ENCODE results near the gene ITGA2B.

ITGA2B gene

DNA sequence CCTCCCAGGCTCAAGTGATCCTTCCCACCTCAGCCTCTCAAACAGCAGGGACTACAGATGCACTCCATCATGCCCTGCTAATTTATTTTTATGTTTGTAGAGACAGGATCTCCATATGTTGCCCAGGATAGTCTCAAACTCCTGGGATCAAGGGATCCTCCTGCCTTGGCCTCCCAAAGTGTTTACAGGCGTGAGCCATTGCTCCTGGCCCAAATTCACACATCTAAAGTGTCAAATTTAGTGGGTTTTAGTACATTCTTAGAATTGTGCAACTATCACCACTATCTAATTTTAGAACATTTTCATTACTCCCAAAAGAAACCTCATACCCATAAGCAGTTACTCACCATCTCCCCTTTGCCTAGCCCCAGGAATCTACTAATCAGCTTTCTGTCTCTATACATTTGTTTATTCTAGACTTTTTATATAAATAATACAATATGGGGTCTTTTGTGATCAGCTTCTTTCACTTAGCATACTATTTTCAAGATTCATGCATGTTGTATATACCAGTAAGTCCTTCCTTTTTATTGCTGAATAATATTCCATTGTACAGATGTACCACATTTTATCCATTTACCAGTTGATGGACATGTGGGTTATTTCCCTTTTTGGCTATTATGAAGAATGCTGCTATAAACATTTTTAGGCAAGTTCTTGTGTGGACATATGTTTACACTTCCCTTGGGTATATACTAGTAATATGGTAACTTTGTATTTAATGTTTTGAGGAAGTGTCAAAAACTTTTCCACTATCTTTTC, 25.1 kb upstream of the ITGA2B start:
- DNase-seq (ENCODE audit: low spot score) = no peak
- H3K79me1 ChIP-seq (ENCODE audit: low read depth, low read length) = no peaks in the 10 kb centered on the region
- H3K4ac ChIP-seq (ENCODE audit: low read length) = no peak overlapping the region
- H3K27me3 ChIP-seq (ENCODE audit: control insufficient read depth in 3 of 3, insufficient read depth in 3 of 3, low read depth in 1 of 3, low read length in 3 of 3) = no peaks in the 10 kb centered on the region
- no peak overlapping the region for H2BK5ac ChIP-seq (ENCODE audit: low read length)
- no peak overlapping the region for H3K27ac ChIP-seq (replicated peaks; ENCODE audit: low read length)
- no peak overlapping the region for H3K9ac ChIP-seq (ENCODE audit: low read depth, low read length, poor library complexity)
- no CpG with 5 or more reads among the region's 1 CpG for WGBS, 2 donors (ENCODE audit: extremely low coverage in 2 of 2, insufficient read length in 2 of 2, insufficient replicate concordance in 1 of 2)
- H2AK5ac ChIP-seq (ENCODE audit: low read depth, low read length) = no peak overlapping the region
- no peak overlapping the region for H2AFZ ChIP-seq (ENCODE audit: low read length)
- H3K4me1 ChIP-seq (ENCODE audit: control insufficient read depth in 2 of 2, insufficient read depth in 1 of 2, low read depth in 1 of 2, low read length in 2 of 2) = no peaks in the 10 kb centered on the region
- H3K14ac ChIP-seq (ENCODE audit: low read length) = no peak overlapping the region
- no peak overlapping the region for H2BK12ac ChIP-seq (ENCODE audit: low read length)
- H3K4me2 ChIP-seq (ENCODE audit: insufficient read depth, low read length, poor library complexity, severe bottlenecking) = no peak overlapping the region
- no peak overlapping the region for H4K8ac ChIP-seq (ENCODE audit: low read depth, low read length)
- H3K4me3 ChIP-seq (ENCODE audit: low read length in 2 of 2) = no peak overlapping the region
- no peak overlapping the region for H3K18ac ChIP-seq (ENCODE audit: low read length)
- H2BK15ac ChIP-seq (ENCODE audit: low read length) = no peak overlapping the region
- H2BK120ac ChIP-seq (ENCODE audit: low read depth, low read length) = no peak overlapping the region
- H3K9me3 ChIP-seq (replicated peaks in 1 of 2; ENCODE audit: control insufficient read depth in 2 of 2, insufficient read depth in 1 of 2, low read depth in 1 of 2, low read length in 2 of 2) = peaks cover 0 to 8% of the 10 kb centered on the region in 2 donors
- peaks cover 7 to 67% of the 10 kb centered on the region in 2 donors for H3K36me3 ChIP-seq (replicated peaks in 1 of 2; ENCODE audit: control insufficient read depth in 2 of 2, insufficient read depth in 2 of 2, low read length in 2 of 2)
- H4K91ac ChIP-seq (ENCODE audit: low read depth, low read length, poor library complexity) = no peak overlapping the region
- no peak overlapping the region for H3K23ac ChIP-seq (ENCODE audit: low read depth, low read length, poor library complexity)

DNA sequence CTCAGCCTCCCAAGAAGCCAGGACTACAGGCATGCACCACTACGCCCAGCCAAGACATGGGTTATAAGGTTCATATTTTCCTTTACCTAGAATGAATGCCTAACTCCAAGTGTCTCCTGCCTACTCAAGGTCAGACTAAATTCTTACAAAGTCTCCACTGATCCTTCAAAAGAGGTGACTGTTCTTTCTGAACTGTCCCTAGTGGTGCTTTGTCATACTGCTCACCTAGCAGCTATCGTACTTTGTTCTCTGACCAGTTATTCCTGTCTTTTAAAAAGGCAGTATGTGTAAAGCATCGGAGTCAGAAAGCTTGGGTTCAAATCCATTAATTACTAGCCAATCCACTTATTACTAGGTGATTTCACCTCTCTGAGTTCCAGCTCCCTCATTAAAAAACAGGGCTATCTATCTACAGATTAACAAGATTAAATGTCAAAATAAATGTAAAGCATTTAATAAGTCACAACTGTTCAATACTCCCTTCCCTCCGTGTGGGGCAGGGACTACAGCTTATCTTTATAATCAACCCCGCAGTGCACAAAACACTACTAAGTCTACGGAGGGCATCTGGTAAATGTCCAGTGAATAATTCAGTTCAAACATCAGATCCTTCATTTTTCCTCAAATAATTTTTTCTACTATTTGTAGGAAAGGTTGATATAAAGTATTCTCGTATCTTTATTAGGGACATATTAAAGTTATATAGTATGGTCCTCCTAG, 20.0 kb upstream of the ITGA2B start:
- H3K36me3 ChIP-seq (replicated peaks in 1 of 2; ENCODE audit: control insufficient read depth in 2 of 2, insufficient read depth in 2 of 2, low read length in 2 of 2) = peaks cover 2 to 42% of the 10 kb centered on the region in 2 donors
- no peak overlapping the region for H4K91ac ChIP-seq (ENCODE audit: low read depth, low read length, poor library complexity)
- H3K4me1 ChIP-seq (ENCODE audit: control insufficient read depth in 2 of 2, insufficient read depth in 1 of 2, low read depth in 1 of 2, low read length in 2 of 2) = no peaks in the 10 kb centered on the region
- no peak overlapping the region for H3K4ac ChIP-seq (ENCODE audit: low read length)
- H3K9ac ChIP-seq (ENCODE audit: low read depth, low read length, poor library complexity) = no peak overlapping the region
- no peak overlapping the region for H3K23ac ChIP-seq (ENCODE audit: low read depth, low read length, poor library complexity)
- no peak overlapping the region for H2BK120ac ChIP-seq (ENCODE audit: low read depth, low read length)
- H3K4me3 ChIP-seq (ENCODE audit: low read length in 2 of 2) = no peak overlapping the region
- H2AFZ ChIP-seq (ENCODE audit: low read length) = no peak overlapping the region
- DNase-seq (ENCODE audit: low spot score) = no peak
- no CpG with 5 or more reads among the region's 7 CpGs for WGBS, 2 donors (ENCODE audit: extremely low coverage in 2 of 2, insufficient read length in 2 of 2, insufficient replicate concordance in 1 of 2)
- no peak overlapping the region for H2BK12ac ChIP-seq (ENCODE audit: low read length)
- H3K4me2 ChIP-seq (ENCODE audit: insufficient read depth, low read length, poor library complexity, severe bottlenecking) = no peak overlapping the region
- no peak overlapping the region for H2BK5ac ChIP-seq (ENCODE audit: low read length)
- no peaks in the 10 kb centered on the region for H3K9me3 ChIP-seq (replicated peaks in 1 of 2; ENCODE audit: control insufficient read depth in 2 of 2, insufficient read depth in 1 of 2, low read depth in 1 of 2, low read length in 2 of 2)
- H3K27me3 ChIP-seq (ENCODE audit: control insufficient read depth in 3 of 3, insufficient read depth in 3 of 3, low read depth in 1 of 3, low read length in 3 of 3) = no peaks in the 10 kb centered on the region
- H3K14ac ChIP-seq (ENCODE audit: low read length) = no peak overlapping the region
- no peak overlapping the region for H4K8ac ChIP-seq (ENCODE audit: low read depth, low read length)
- H2AK5ac ChIP-seq (ENCODE audit: low read depth, low read length) = no peak overlapping the region
- H2BK15ac ChIP-seq (ENCODE audit: low read length) = no peak overlapping the region
- no peaks in the 10 kb centered on the region for H3K79me1 ChIP-seq (ENCODE audit: low read depth, low read length)
- H3K18ac ChIP-seq (ENCODE audit: low read length) = no peak overlapping the region
- H3K27ac ChIP-seq (replicated peaks; ENCODE audit: low read length) = no peak overlapping the region

DNA sequence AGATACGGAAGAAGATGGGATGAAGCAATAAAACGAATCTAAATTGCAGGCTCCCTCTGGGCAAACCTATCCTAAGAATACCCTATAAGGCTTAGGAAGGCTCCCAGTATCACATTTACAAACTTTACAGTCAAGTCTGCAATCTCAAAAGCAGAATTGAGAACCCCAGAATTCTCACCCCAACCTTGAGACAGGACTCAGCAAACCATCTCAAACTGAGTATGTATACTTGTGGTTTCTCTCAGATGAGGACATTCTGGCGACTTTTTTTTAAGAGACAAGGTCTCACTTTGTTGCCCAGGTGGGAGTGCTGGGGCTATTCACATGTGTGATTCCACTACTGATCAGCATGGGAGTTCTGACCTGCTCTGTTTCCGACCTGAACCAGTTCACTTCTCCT, 19.3 kb upstream of the ITGA2B start:
- Histone ChIP-seq H2BK15ac (ENCODE audit: low read length) (no peak overlapping the region), H3K9me3 (replicated peaks in 1 of 2; ENCODE audit: control insufficient read depth in 2 of 2, insufficient read depth in 1 of 2, low read depth in 1 of 2, low read length in 2 of 2) (no peaks in the 10 kb centered on the region), H3K4ac (ENCODE audit: low read length) (no peak overlapping the region), H3K27me3 (ENCODE audit: control insufficient read depth in 3 of 3, insufficient read depth in 3 of 3, low read depth in 1 of 3, low read length in 3 of 3) (no peaks in the 10 kb centered on the region), H3K14ac (ENCODE audit: low read length) (no peak overlapping the region), H3K18ac (ENCODE audit: low read length) (no peak overlapping the region), H3K79me1 (ENCODE audit: low read depth, low read length) (no peaks in the 10 kb centered on the region), H3K4me3 (ENCODE audit: low read length in 2 of 2) (no peak overlapping the region), H3K36me3 (replicated peaks in 1 of 2; ENCODE audit: control insufficient read depth in 2 of 2, insufficient read depth in 2 of 2, low read length in 2 of 2) (peaks cover 2 to 44% of the 10 kb centered on the region in 2 donors), H3K27ac (replicated peaks; ENCODE audit: low read length) (no peak overlapping the region), H4K8ac (ENCODE audit: low read depth, low read length) (no peak overlapping the region), H3K9ac (ENCODE audit: low read depth, low read length, poor library complexity) (no peak overlapping the region), H2BK120ac (ENCODE audit: low read depth, low read length) (no peak overlapping the region), H2BK5ac (ENCODE audit: low read length) (no peak overlapping the region), H4K91ac (ENCODE audit: low read depth, low read length, poor library complexity) (no peak overlapping the region), H2AFZ (ENCODE audit: low read length) (no peak overlapping the region), H2AK5ac (ENCODE audit: low read depth, low read length) (no peak overlapping the region), H3K4me1 (ENCODE audit: control insufficient read depth in 2 of 2, insufficient read depth in 1 of 2, low read depth in 1 of 2, low read length in 2 of 2) (no peaks in the 10 kb centered on the region), H2BK12ac (ENCODE audit: low read length) (no peak overlapping the region), H3K4me2 (ENCODE audit: insufficient read depth, low read length, poor library complexity, severe bottlenecking) (no peak overlapping the region), H3K23ac (ENCODE audit: low read depth, low read length, poor library complexity) (no peak overlapping the region)
- no CpG with 5 or more reads among the region's 4 CpGs for WGBS, 2 donors (ENCODE audit: extremely low coverage in 2 of 2, insufficient read length in 2 of 2, insufficient replicate concordance in 1 of 2)
- no peak for DNase-seq (ENCODE audit: low spot score)

DNA sequence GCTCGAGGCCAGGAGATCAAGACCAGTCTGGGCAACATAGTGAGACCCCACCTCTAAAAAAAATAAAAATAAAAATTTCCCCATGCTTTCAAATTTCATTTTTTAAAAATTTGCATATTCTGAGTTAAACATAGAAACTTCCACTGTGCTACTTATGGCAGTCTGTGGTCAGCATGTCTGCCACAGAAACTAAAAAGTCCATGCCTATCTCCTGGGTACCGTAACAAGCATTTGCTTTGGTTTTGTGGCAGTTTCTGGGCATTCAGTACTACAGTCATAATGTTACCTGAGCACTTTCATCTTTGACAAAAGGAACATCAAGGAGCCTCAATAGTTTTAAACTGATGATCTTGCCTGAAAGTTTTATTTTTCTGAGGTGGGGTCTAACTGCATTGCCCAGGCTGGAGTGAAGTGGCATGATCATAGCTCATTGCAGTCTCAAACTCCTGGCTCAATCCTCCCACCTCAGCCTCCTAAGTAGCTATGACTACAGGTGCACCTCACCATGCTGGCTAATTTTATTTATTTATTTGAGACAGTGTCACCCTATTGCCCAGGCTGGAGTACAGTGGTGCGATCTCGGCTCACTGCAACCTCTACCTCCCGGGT, 13.2 kb upstream of the ITGA2B start:
- Histone ChIP-seq H2AK5ac (ENCODE audit: low read depth, low read length) (no peak overlapping the region), H3K36me3 (replicated peaks in 1 of 2; ENCODE audit: control insufficient read depth in 2 of 2, insufficient read depth in 2 of 2, low read length in 2 of 2) (peaks cover 36 to 76% of the 10 kb centered on the region in 2 donors), H2BK12ac (ENCODE audit: low read length) (no peak overlapping the region), H4K8ac (ENCODE audit: low read depth, low read length) (no peak overlapping the region), H2AFZ (ENCODE audit: low read length) (no peak overlapping the region), H2BK15ac (ENCODE audit: low read length) (no peak overlapping the region), H3K4me1 (ENCODE audit: control insufficient read depth in 2 of 2, insufficient read depth in 1 of 2, low read depth in 1 of 2, low read length in 2 of 2) (no peaks in the 10 kb centered on the region), H3K4me2 (ENCODE audit: insufficient read depth, low read length, poor library complexity, severe bottlenecking) (no peak overlapping the region), H2BK120ac (ENCODE audit: low read depth, low read length) (no peak overlapping the region), H4K91ac (ENCODE audit: low read depth, low read length, poor library complexity) (no peak overlapping the region), H3K4me3 (ENCODE audit: low read length in 2 of 2) (no peak overlapping the region), H3K27me3 (ENCODE audit: control insufficient read depth in 3 of 3, insufficient read depth in 3 of 3, low read depth in 1 of 3, low read length in 3 of 3) (no peaks in the 10 kb centered on the region), H3K9ac (ENCODE audit: low read depth, low read length, poor library complexity) (no peak overlapping the region), H3K18ac (ENCODE audit: low read length) (no peak overlapping the region), H3K79me1 (ENCODE audit: low read depth, low read length) (peaks cover 3% of the 10 kb centered on the region), H3K4ac (ENCODE audit: low read length) (no peak overlapping the region), H3K23ac (ENCODE audit: low read depth, low read length, poor library complexity) (no peak overlapping the region), H2BK5ac (ENCODE audit: low read length) (no peak overlapping the region), H3K27ac (replicated peaks; ENCODE audit: low read length) (no peak overlapping the region), H3K14ac (ENCODE audit: low read length) (no peak overlapping the region), H3K9me3 (replicated peaks in 1 of 2; ENCODE audit: control insufficient read depth in 2 of 2, insufficient read depth in 1 of 2, low read depth in 1 of 2, low read length in 2 of 2) (no peaks in the 10 kb centered on the region)
- no peak for DNase-seq (ENCODE audit: low spot score)
- WGBS, 2 donors (ENCODE audit: extremely low coverage in 2 of 2, insufficient read length in 2 of 2, insufficient replicate concordance in 1 of 2) = no CpG with 5 or more reads among the region's 5 CpGs

All from neuronal stem cell (in vitro differentiated cells).